Common myeloid progenitor, CD34-positive (primary cell): ENCODE measurements around the gene TRIOBP.

Experiments used
- CTCF ChIA-PET: fragments of 350-600 bp; sonication (Branson Sonifier 250); formaldehyde crosslinking; loops from one replicate; lab custom pipeline; 2021; ENCODE audit warnings: antibody characterized with exemption; lab: Charles Lee
- POLR2A ChIA-PET: fragments of 350-600 bp; sonication (Branson Sonifier 250); formaldehyde crosslinking; loops from one replicate; lab custom pipeline; 2021; ENCODE audit warnings: antibody characterized with exemption; lab: Charles Lee
- DNase-seq, 3 donors: peaks; one replicate each; pipeline versions ENCODE4 v3.0.0 to v3.0.0-alpha.2; 2013
- H3K27ac ChIP-seq, 2 experiments: 1 replicate in 1 of 2; 2 replicates in 1 of 2; pipeline ENCODE4 v1.7.0; 2013; ENCODE audit warnings: inconsistent platforms in 2 of 2, low read length in 2 of 2, mild to moderate bottlenecking in 2 of 2, low read depth in 1 of 2, moderate library complexity in 1 of 2; ENCODE audit not compliant: severe bottlenecking in 2 of 2, insufficient read depth in 1 of 2, poor library complexity in 1 of 2
- H3K27me3 ChIP-seq, 5 experiments: replicated peaks in 2 of 5; 1 replicate in 3 of 5; 2 replicates in 2 of 5; pipeline versions ENCODE4 v1.6.1 to v1.7.0; 2013; ENCODE audit warnings: low read length in 4 of 5, mild to moderate bottlenecking in 2 of 5, moderate library complexity in 2 of 5, inconsistent platforms in 1 of 5; ENCODE audit not compliant: insufficient read depth in 5 of 5, control insufficient read depth in 4 of 5
- H3K36me3 ChIP-seq, 4 experiments: 1 replicate in 2 of 4; 2 replicates in 2 of 4; pipeline versions ENCODE4 v1.6.1 to v1.7.0; 2013; ENCODE audit warnings: low read length in 3 of 4, control low read depth in 1 of 4, mild to moderate bottlenecking in 1 of 4; ENCODE audit not compliant: control insufficient read depth in 4 of 4, insufficient read depth in 4 of 4
- H3K4me1 ChIP-seq, 4 experiments: 1 replicate in 3 of 4; 2 replicates in 1 of 4; pipeline versions ENCODE4 v1.6.1 to v1.7.1; 2013; ENCODE audit warnings: low read length in 3 of 4, mild to moderate bottlenecking in 3 of 4, control low read depth in 1 of 4, inconsistent platforms in 1 of 4, moderate library complexity in 1 of 4; ENCODE audit not compliant: control insufficient read depth in 4 of 4, insufficient read depth in 4 of 4; ENCODE audit errors: control extremely low read depth in 1 of 4
- H3K4me3 ChIP-seq, 7 experiments: 1 replicate in 4 of 7; 2 replicates in 3 of 7; pipeline versions ENCODE4 v1.5.1 to v1.7.0; 2013; ENCODE audit warnings: mild to moderate bottlenecking in 7 of 7, low read length in 6 of 7, moderate library complexity in 6 of 7, inconsistent platforms in 2 of 7, low read depth in 2 of 7, control low read depth in 1 of 7; ENCODE audit not compliant: insufficient read depth in 4 of 7, control insufficient read depth in 1 of 7; ENCODE audit errors: extremely low read depth in 1 of 7
- H3K9me3 ChIP-seq, 5 experiments: 1 replicate in 4 of 5; 2 replicates in 1 of 5; pipeline versions ENCODE4 v1.6.1 to v1.7.1; 2013; ENCODE audit warnings: low read length in 4 of 5, mild to moderate bottlenecking in 2 of 5, inconsistent platforms in 1 of 5, low read depth in 1 of 5, moderate library complexity in 1 of 5; ENCODE audit not compliant: control insufficient read depth in 4 of 5, insufficient read depth in 2 of 5; ENCODE audit errors: control extremely low read depth in 1 of 5
- WGBS: methylation state at CpG from one replicate; pipeline ENCODE4 v1.1.5; 2013; ENCODE audit not compliant: insufficient coverage; 5-methylcytosine and 5-hydroxymethylcytosine counted together

Gene TRIOBP

GRCh38 chr22:37769056-37769455 lies 72.2 kb downstream of the TRIOBP start:
- Histone ChIP-seq H3K9me3 (no peaks in the 10 kb centered on the region), H3K4me3 (no peak overlapping the region), H3K36me3 (peaks cover 14 to 67% (median 41%) of the 10 kb centered on the region in 4 experiments), H3K4me1 (no peaks in the 10 kb centered on the region), H3K27me3 (no peaks in the 10 kb centered on the region), H3K27ac (no peak overlapping the region)
- CTCF ChIA-PET, result interaction anchor here (0.8 to 1.8 kb wide), 2 partner anchors 12 to 23 kb away, joined by 4 to 5 read pairs; no protein-coding TSS in a partner anchor
- POLR2A ChIA-PET, result no interaction called here
- no peak for DNase-seq
- WGBS, result 96% methylated on average over 23 of the region's 24 CpGs

GRCh38 chr22:37771081-37771480 lies 74.2 kb downstream of the TRIOBP start:
- ChIA-PET CTCF (no interaction called here), POLR2A (no interaction called here)
- H3K4me1 ChIP-seq, result no peaks in the 10 kb centered on the region
- H3K36me3 ChIP-seq, result peaks cover 14 to 61% (median 38%) of the 10 kb centered on the region in 4 experiments
- DNase-seq, result no peak
- WGBS, result 93% methylated on average over 3 of the region's 4 CpGs
- no peaks in the 10 kb centered on the region for H3K9me3 ChIP-seq
- no peak overlapping the region for H3K4me3 ChIP-seq
- no peak overlapping the region for H3K27ac ChIP-seq
- H3K27me3 ChIP-seq, result no peaks in the 10 kb centered on the region

- 93% methylated on average over 14 of the region's 17 CpGs for WGBS
- no peaks in the 10 kb centered on the region for H3K9me3 ChIP-seq
- peaks cover 14 to 58% (median 38%) of the 10 kb centered on the region in 4 experiments for H3K36me3 ChIP-seq
- no peak overlapping the region for H3K4me3 ChIP-seq
- DNase-seq, result no peak
- ChIA-PET CTCF (no interaction called here), POLR2A (no interaction called here)
- no peaks in the 10 kb centered on the region for H3K27me3 ChIP-seq
- H3K4me1 ChIP-seq, result no peaks in the 10 kb centered on the region
- no peak overlapping the region for H3K27ac ChIP-seq
These were observed 75.0 kb downstream of the TRIOBP start for GRCh38 chr22:37771702-37772427.

GRCh38 chr22:37774728-37775127 lies 77.9 kb downstream of the TRIOBP start:
- CTCF ChIA-PET, result interaction anchor here (1.5 kb wide), 1 partner anchor 17 kb away, joined by 5 read pairs; no protein-coding TSS in a partner anchor
- POLR2A ChIA-PET, result interaction anchor here (0.6 kb wide), 1 partner anchor 72 kb away, joined by 3 read pairs; no protein-coding TSS in a partner anchor
- DNase-seq, result no peak
- Histone ChIP-seq H3K27me3 (no peaks in the 10 kb centered on the region), H3K9me3 (no peaks in the 10 kb centered on the region), H3K27ac (no peak overlapping the region), H3K4me3 (no peak overlapping the region), H3K36me3 (peaks cover 5 to 38% (median 25%) of the 10 kb centered on the region in 4 experiments), H3K4me1 (no peaks in the 10 kb centered on the region)
- 93% methylated on average over 2 of the region's 3 CpGs for WGBS

GRCh38 chr22:37775785-37776638 lies 79.2 kb downstream of the TRIOBP start:
- Histone ChIP-seq H3K9me3 (no peaks in the 10 kb centered on the region), H3K4me3 (no peak overlapping the region), H3K27ac (no peak overlapping the region), H3K27me3 (no peaks in the 10 kb centered on the region), H3K36me3 (peaks cover 5 to 35% (median 24%) of the 10 kb centered on the region in 4 experiments), H3K4me1 (no peaks in the 10 kb centered on the region)
- DNase-seq, result no peak
- ChIA-PET POLR2A (no interaction called here), CTCF (interaction anchor here (1.0 to 1.1 kb wide), 2 partner anchors 12 to 39 kb away, joined by 3 read pairs; no protein-coding TSS in a partner anchor)
- WGBS, result 94% methylated on average over 9 of the region's 17 CpGs

DNA sequence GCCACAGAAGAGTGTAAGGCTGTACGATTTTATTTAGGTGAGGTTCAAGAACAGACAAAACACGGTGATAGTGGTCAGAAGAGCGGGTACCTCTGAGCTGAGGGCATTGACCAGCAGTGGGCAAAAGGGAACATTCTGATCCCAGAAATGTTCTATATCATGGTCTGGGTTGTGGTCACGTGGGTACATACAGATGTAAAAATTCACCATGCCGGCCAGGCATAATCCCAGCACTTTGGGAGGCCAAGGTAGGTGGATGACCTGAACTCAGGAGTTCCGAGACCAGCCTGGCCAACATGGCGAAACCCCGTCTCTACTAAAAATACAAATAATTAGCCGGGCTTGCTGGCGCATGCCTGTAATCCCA lies 79.8 kb downstream of the TRIOBP start:
- ChIA-PET POLR2A (no interaction called here), CTCF (interaction anchor here (1.0 to 1.1 kb wide), 2 partner anchors 12 to 40 kb away, joined by 3 read pairs; no protein-coding TSS in a partner anchor)
- H3K4me1 ChIP-seq, result no peaks in the 10 kb centered on the region
- H3K27me3 ChIP-seq, result no peaks in the 10 kb centered on the region
- H3K4me3 ChIP-seq, result no peak overlapping the region
- H3K27ac ChIP-seq, result no peak overlapping the region
- H3K36me3 ChIP-seq, result peaks cover 3 to 29% (median 20%) of the 10 kb centered on the region in 4 experiments
- no peaks in the 10 kb centered on the region for H3K9me3 ChIP-seq
- 93% methylated on average over 10 of the region's 10 CpGs for WGBS
- DNase-seq, result no peak
